DMS53 (cell line): ENCODE measurements around the gene CCDC181.
A peak's percentile ranks its signal among the peaks of the same experiment; 100 is the strongest.

ENCODE experiments used
- DNase-seq: peaks from one replicate; lab custom pipeline; 2025; lab: John Stamatoyannopoulos, UW

Gene CCDC181

GRCh38 chr1:169395955-169396354, 31.3 kb downstream of the CCDC181 start:
- DNase-seq: no peak

- no peak for DNase-seq
Observed at GRCh38 chr1:169392406-169392805, 34.9 kb downstream of the CCDC181 start.

GRCh38 chr1:169390303-169390702, 37.0 kb downstream of the CCDC181 start:
- no peak for DNase-seq

DNA sequence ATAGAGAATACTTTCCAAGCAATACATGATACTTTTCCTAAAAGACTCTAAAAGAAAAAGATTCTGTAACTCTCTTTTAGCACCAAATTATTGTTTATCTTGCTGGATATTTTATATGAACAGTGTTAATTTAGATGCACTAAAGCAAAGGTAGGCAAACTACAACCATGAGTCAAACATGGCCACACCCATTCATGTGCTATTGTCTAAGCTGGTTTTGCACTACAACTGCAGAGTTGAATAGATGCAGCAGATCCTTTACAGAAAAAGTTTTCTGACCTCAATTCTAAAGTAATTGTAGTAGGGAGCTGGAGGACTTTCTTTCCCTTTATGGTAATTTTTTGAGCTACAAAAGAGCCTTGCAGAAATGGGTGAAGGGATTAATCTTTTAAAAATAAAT, 39.9 kb downstream of the CCDC181 start:
- DNase-seq: no peak

GRCh38 chr1:169383449-169383848, 43.8 kb downstream of the CCDC181 start:
- no peak for DNase-seq

GRCh38 chr1:169381162-169381561, 46.1 kb downstream of the CCDC181 start:
- no peak for DNase-seq

GRCh38 chr1:169371404-169371803, 55.9 kb downstream of the CCDC181 start:
- DNase-seq: no peak

GRCh38 chr1:169368406-169368769, 58.9 kb downstream of the CCDC181 start:
- peak; percentile 58 for DNase-seq

DNA sequence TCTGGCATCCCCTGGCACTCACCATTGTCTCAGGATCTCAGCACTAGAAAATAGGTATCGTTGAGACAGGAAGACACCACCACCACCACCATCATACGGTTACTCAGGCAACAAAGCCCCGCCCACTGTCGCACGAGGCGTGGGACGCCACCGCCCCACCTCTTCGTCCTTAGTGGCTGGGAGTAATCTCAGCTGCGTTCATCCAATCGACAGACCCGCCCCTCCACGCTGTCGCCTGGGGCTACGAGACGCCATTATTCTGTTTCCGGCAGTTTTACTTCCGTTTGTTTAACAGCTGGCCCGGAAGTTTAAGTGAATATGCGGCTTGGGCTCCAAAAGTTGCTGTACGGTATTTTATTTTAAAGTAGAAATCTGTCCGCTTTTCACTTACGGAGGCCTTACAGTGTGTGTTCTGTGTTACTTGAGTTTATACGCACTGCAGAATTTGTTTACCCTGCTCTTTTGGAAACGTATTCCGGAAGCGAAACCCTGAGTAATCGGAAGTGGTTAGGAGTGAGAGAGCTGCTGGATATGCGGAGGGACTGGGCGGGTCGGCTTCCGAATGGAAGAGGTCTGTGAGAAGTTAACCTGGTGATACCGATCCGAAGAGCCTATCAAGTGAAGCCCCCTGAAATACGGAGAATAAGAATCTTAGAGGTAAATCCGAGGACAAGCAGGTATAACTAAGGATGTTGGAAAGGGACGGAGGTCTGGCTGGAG, 59.4 kb downstream of the CCDC181 start, which contains the start of the genes BLZF1 and NME7:
BLZF1 (plus strand) TSS at position 510 of the 720 bp plus-strand sequence. CDS start 1,328 bp downstream, outside the sequence.
NME7 (minus strand) TSS at position 112 of the 720 bp plus-strand sequence; CDS start at position 25, 87 bp downstream.
- peak; percentile 99 for DNase-seq

DNA sequence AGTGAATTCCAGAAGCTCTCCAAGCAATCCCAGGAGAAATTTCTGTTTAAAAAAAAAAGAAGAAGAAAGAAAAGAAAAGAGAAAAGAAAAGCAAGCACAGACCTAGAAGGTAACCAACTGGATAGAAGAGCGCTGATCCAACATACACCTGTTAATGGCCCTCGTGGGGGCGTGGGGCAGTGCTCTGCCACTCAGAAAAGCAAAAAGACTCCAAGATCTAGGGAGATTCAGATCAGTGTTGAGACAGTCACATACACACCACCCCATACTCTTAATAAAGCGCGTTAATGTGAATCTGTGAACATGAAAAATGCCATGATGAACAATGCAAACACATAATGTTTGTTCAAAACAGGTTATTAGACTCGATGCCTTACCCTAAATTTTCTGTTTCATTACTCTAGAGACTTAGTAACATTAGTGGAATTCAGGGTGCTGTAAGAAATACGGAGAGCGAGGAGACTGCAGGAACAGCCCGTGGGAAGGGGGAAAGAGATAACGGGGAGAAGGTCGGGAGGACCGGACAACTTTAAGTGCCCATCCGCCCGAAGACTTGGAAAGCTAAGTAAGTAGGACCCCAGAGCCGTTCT, 60.1 kb downstream of the CCDC181 start:
- peak; percentile 54 for DNase-seq

DNA sequence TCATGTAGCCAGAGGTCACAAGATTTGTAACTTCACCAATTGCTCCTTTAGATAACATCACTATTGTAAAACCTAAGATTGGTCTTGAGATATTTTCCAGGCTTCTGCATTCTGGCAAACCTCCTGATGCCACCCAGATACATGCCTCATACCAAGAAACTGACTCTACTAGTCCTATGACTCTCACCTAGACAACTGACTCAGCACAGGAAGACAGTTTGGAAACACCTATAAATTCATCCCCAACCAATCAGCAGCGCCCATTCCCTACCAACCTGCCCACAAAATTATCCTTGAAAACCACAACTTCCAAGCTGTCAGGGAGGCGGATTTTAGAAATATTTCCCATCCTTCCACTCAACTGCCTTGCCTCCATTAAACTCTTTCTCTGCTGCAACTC, 62.3 kb downstream of the CCDC181 start:
- no peak for DNase-seq

- DNase-seq: no peak
Observed at GRCh38 chr1:169363046-169363730, 64.1 kb downstream of the CCDC181 start.

- DNase-seq: no peak
Observed at GRCh38 chr1:169361281-169361680, 66.0 kb downstream of the CCDC181 start.

GRCh38 chr1:169360415-169360814, 66.9 kb downstream of the CCDC181 start:
- DNase-seq: peak; percentile 19

- peak; percentile 75 for DNase-seq
Observed at GRCh38 chr1:169348383-169349036, 78.8 kb downstream of the CCDC181 start.

GRCh38 chr1:169347688-169348382, 79.4 kb downstream of the CCDC181 start:
- DNase-seq: no peak

- no peak for DNase-seq
Observed at GRCh38 chr1:169346036-169346589, 81.2 kb downstream of the CCDC181 start.

GRCh38 chr1:169345511-169345910, 81.8 kb downstream of the CCDC181 start:
- no peak for DNase-seq
